Measurements from ENCODE around the gene CLDN18. TPM values are rescaled to one million over a fixed set of nuclear protein-coding genes. Genes with fewer than 3 reads are reported as not detected.

CLDN18 gene
- total and polyA plus RNA-seq, 2 donors from 2014 or later, result not detected

DNA sequence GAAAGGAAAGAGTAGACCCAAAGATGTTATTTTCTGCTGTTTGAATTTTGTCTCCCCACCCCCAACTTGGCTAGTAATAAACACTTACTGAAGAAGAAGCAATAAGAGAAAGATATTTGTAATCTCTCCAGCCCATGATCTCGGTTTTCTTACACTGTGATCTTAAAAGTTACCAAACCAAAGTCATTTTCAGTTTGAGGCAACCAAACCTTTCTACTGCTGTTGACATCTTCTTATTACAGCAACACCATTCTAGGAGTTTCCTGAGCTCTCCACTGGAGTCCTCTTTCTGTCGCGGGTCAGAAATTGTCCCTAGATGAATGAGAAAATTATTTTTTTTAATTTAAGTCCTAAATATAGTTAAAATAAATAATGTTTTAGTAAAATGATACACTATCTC, 21.6 kb downstream of the CLDN18 start:
- DNase-seq (no peak), FAIRE-seq (no peak)
- Histone ChIP-seq H3K4me1 (ENCODE audit: control insufficient read depth in 2 of 3, insufficient read depth in 2 of 3, low read depth in 1 of 3, low read length in 3 of 3) (no peaks in the 10 kb centered on the region), H3K27ac (ENCODE audit: low read depth in 2 of 2, low read length in 2 of 2) (no peak overlapping the region), H3K4me3 (ENCODE audit: low read length in 3 of 3) (no peak overlapping the region), H3K9me3 (ENCODE audit: control insufficient read depth in 2 of 3, insufficient read depth in 1 of 3, low read length in 3 of 3) (no peaks in the 10 kb centered on the region), H3K36me3 (ENCODE audit: control insufficient read depth in 2 of 3, insufficient read depth in 3 of 3, low read length in 3 of 3) (no peaks in the 10 kb centered on the region), H3K27me3 (ENCODE audit: control insufficient read depth, insufficient read depth, low read length) (no peaks in the 10 kb centered on the region), H3K9ac (ENCODE audit: low read length in 3 of 3) (no peak overlapping the region)
- TF ChIP-seq CTCF (IDR thresholded peaks at IDR 0.05; ENCODE audit: borderline replicate concordance, extremely low read depth, insufficient read depth), result no peak
- intact Hi-C loops (cut with DNase I), result no loop called here

DNA sequence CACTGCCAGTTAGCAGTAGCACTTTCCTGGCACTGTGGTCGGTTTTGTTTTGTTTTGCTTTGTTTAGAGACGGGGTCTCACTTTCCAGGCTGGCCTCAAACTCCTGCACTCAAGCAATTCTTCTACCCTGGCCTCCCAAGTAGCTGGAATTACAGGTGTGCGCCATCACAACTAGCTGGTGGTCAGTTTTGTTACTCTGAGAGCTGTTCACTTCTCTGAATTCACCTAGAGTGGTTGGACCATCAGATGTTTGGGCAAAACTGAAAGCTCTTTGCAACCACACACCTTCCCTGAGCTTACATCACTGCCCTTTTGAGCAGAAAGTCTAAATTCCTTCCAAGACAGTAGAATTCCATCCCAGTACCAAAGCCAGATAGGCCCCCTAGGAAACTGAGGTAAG, 22.6 kb downstream of the CLDN18 start:
- no peak overlapping the region for H3K4me3 ChIP-seq (ENCODE audit: low read length in 3 of 3)
- intact Hi-C loops (cut with DNase I), result no loop called here
- H3K36me3 ChIP-seq (ENCODE audit: control insufficient read depth in 2 of 3, insufficient read depth in 3 of 3, low read length in 3 of 3), result no peaks in the 10 kb centered on the region
- H3K4me1 ChIP-seq (ENCODE audit: control insufficient read depth in 2 of 3, insufficient read depth in 2 of 3, low read depth in 1 of 3, low read length in 3 of 3), result no peaks in the 10 kb centered on the region
- no peaks in the 10 kb centered on the region for H3K9me3 ChIP-seq (ENCODE audit: control insufficient read depth in 2 of 3, insufficient read depth in 1 of 3, low read length in 3 of 3)
- no peak for TF ChIP-seq CTCF (IDR thresholded peaks at IDR 0.05; ENCODE audit: borderline replicate concordance, extremely low read depth, insufficient read depth)
- DNase-seq (no peak), FAIRE-seq (no peak)
- H3K27ac ChIP-seq (ENCODE audit: low read depth in 2 of 2, low read length in 2 of 2), result no peak overlapping the region
- no peak overlapping the region for H3K9ac ChIP-seq (ENCODE audit: low read length in 3 of 3)
- no peaks in the 10 kb centered on the region for H3K27me3 ChIP-seq (ENCODE audit: control insufficient read depth, insufficient read depth, low read length)

- Histone ChIP-seq H3K36me3 (ENCODE audit: control insufficient read depth in 2 of 3, insufficient read depth in 3 of 3, low read length in 3 of 3) (no peaks in the 10 kb centered on the region), H3K4me1 (ENCODE audit: control insufficient read depth in 2 of 3, insufficient read depth in 2 of 3, low read depth in 1 of 3, low read length in 3 of 3) (no peaks in the 10 kb centered on the region), H3K9me3 (ENCODE audit: control insufficient read depth in 2 of 3, insufficient read depth in 1 of 3, low read length in 3 of 3) (no peaks in the 10 kb centered on the region), H3K4me3 (ENCODE audit: low read length in 3 of 3) (no peak overlapping the region), H3K27ac (ENCODE audit: low read depth in 2 of 2, low read length in 2 of 2) (no peak overlapping the region), H3K27me3 (ENCODE audit: control insufficient read depth, insufficient read depth, low read length) (no peaks in the 10 kb centered on the region), H3K9ac (ENCODE audit: low read length in 3 of 3) (no peak overlapping the region)
- intact Hi-C loops (cut with DNase I), result no loop called here
- DNase-seq (no peak), FAIRE-seq (no peak)
- TF ChIP-seq CTCF (IDR thresholded peaks at IDR 0.05; ENCODE audit: borderline replicate concordance, extremely low read depth, insufficient read depth), result no peak
Observed at GRCh38 chr3:138033202-138033691, 23.3 kb downstream of the CLDN18 start.

- H3K9ac ChIP-seq (ENCODE audit: low read length in 3 of 3), result no peak overlapping the region
- FAIRE-seq (no peak), DNase-seq (no peak)
- intact Hi-C loops (cut with DNase I), result no loop called here
- no peaks in the 10 kb centered on the region for H3K36me3 ChIP-seq (ENCODE audit: control insufficient read depth in 2 of 3, insufficient read depth in 3 of 3, low read length in 3 of 3)
- H3K4me1 ChIP-seq (ENCODE audit: control insufficient read depth in 2 of 3, insufficient read depth in 2 of 3, low read depth in 1 of 3, low read length in 3 of 3), result no peaks in the 10 kb centered on the region
- no peak overlapping the region for H3K4me3 ChIP-seq (ENCODE audit: low read length in 3 of 3)
- no peak for TF ChIP-seq CTCF (IDR thresholded peaks at IDR 0.05; ENCODE audit: borderline replicate concordance, extremely low read depth, insufficient read depth)
- no peaks in the 10 kb centered on the region for H3K27me3 ChIP-seq (ENCODE audit: control insufficient read depth, insufficient read depth, low read length)
- H3K9me3 ChIP-seq (ENCODE audit: control insufficient read depth in 2 of 3, insufficient read depth in 1 of 3, low read length in 3 of 3), result no peaks in the 10 kb centered on the region
- H3K27ac ChIP-seq (ENCODE audit: low read depth in 2 of 2, low read length in 2 of 2), result no peak overlapping the region
Observed at GRCh38 chr3:138034918-138035317, 25.0 kb downstream of the CLDN18 start.

Data from kidney (tissue), 14 donors.